ENCODE results near the gene SLC8B1.

Gene SLC8B1

DNA sequence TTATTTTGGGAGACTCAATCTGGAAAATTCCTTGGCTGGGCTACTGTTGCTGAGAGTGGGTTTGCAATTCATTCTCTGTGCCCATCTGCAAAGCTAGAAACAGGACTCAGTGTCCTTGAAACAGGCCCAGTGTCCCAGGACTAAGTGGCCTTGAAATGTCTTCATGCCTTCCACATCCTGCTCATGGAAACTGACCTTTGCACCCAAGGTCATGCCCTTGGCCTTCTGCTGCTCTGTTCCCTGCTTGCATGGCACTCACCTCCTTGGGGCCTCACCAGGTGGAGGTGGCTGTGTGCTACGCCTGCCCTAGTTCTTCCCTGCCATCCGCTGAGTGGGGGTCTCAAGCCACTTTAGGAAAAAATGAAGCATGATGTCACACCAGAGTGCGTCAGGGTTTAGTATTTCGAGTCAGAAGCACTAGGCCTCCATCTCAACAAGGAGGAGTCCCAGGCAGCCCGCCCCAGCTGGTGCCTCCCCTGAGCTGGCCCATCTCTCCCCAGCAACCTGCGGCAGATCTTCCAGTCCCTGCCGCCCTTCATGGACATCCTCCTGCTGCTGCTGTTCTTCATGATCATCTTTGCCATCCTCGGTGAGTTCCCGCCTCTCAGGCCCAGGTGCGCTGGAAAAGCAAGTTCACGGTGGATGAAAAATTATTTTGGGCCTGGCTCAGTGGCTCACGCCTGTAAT is 65.5 kb downstream of the SLC8B1 start:
- no peak for DNase-seq (ENCODE audit: low read depth)
- TF ChIP-seq, protein P1, sequence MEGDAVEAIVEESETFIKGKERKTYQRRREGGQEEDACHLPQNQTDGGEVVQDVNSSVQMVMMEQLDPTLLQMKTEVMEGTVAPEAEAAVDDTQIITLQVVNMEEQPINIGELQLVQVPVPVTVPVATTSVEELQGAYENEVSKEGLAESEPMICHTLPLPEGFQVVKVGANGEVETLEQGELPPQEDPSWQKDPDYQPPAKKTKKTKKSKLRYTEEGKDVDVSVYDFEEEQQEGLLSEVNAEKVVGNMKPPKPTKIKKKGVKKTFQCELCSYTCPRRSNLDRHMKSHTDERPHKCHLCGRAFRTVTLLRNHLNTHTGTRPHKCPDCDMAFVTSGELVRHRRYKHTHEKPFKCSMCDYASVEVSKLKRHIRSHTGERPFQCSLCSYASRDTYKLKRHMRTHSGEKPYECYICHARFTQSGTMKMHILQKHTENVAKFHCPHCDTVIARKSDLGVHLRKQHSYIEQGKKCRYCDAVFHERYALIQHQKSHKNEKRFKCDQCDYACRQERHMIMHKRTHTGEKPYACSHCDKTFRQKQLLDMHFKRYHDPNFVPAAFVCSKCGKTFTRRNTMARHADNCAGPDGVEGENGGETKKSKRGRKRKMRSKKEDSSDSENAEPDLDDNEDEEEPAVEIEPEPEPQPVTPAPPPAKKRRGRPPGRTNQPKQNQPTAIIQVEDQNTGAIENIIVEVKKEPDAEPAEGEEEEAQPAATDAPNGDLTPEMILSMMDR (IDR thresholded peaks at IDR 0.05; ENCODE audit: insufficient read depth, low read depth, low read length, missing control alignments) = no peak
- no peak overlapping the region for H3K4me3 ChIP-seq (ENCODE audit: low read depth, low read length)

DNA sequence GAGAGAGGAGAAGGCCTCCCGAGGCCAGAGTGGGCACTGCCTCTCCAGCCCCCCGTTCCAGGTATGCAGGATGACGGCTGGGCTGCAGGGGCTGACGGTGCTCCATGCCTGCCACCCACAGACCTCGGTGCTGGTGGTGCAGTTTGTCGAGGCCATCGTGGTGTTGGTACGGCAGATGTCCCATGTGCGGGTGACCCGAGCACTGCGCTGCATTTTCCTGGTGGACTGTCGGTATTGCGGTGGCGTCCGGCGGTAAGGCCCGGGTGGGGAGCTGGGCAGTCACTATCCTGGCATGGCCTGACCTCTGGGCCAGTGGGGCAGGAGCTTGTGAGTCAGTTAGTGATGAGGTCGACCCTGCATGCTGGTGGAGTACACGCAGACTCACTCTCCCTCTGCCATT is 66.3 kb downstream of the SLC8B1 start:
- TF ChIP-seq, protein P1 (IDR thresholded peaks at IDR 0.05; ENCODE audit: insufficient read depth, low read depth, low read length, missing control alignments) = no peak
- no peak overlapping the region for H3K4me3 ChIP-seq (ENCODE audit: low read depth, low read length)
- DNase-seq (ENCODE audit: low read depth) = no peak

DNA sequence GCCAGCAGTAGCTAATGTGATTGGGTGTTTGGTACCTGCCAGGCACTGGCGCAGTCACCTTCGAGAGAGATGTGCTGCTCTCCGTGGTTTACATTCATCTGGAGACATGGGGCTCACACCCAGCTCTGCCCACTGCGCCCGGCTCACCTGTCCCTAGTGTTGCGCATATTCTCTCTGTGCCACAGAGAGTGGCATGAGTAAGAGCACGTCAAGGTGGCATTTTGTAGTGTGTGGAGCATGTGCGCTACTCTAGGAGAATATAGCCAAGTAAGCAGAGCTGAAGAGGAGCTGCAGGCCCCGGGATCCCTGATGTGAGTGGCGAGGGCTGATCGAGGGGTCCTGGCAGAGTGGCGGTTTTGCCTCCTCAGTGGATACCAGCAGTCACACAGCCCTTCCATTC is 66.8 kb downstream of the SLC8B1 start:
- DNase-seq (ENCODE audit: low read depth) = no peak
- H3K4me3 ChIP-seq (ENCODE audit: low read depth, low read length) = no peak overlapping the region
- TF ChIP-seq, protein P1 (IDR thresholded peaks at IDR 0.05; ENCODE audit: insufficient read depth, low read depth, low read length, missing control alignments) = no peak

DNA sequence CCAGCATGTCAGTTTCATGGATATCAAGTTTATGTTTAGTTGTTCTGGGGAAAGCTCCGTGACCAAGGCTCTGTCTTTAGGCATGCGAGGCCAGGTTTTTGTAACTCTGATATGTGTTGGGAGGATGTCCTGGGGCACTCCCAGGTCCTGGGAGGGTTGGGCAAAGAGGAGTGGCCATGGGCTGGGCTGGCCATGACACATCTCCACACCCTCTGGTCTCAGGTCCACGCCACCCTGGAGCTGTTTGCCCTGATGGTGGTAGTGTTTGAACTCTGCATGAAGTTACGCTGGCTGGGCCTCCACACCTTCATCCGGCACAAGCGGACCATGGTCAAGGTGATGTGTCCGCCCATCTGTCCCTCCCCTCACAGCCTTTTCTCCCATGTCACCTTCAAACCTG is 67.3 kb downstream of the SLC8B1 start:
- no peak overlapping the region for H3K4me3 ChIP-seq (ENCODE audit: low read depth, low read length)
- TF ChIP-seq, protein P1 (IDR thresholded peaks at IDR 0.05; ENCODE audit: insufficient read depth, low read depth, low read length, missing control alignments) = no peak
- DNase-seq (ENCODE audit: low read depth) = no peak

DNA sequence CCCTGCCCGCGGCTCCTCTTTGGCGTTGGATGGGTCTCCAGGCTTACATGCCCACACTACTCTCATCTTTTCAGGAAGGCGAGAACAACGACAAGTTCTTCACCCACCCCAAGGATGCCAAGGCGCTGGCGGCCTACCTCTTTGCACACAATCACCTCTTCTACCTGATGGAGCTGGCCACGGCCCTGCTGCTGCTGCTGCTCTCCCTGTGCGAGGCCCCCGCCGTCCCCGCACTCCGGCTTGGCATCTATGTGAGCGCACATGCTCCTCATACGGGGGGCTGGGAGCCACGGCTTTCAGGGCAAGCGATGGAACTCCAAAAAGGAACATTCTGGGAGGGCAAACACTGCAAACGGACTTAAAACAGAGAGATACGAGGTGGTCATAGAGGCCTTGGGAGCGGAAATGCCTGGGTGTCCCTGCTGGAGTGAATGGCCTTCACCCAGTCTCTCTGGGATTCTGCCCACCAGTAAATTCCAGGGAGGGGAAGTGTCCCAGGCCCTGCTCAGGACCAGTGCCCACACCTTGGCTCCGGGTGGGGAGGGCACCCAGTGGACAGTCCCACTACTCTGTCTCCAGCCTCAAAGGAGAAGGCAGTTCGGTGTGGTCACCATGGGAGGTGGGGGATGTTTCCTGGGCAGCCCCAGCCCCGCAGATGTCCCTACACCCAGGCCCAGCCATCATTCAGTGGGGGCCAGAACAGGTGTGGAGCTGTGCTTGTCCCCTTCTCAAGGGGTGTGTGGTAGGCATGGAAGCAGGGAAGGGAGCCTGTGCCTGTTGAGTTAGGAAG is 68.6 kb downstream of the SLC8B1 start:
- no peak for DNase-seq (ENCODE audit: low read depth)
- TF ChIP-seq, protein P1 (IDR thresholded peaks at IDR 0.05; ENCODE audit: insufficient read depth, low read depth, low read length, missing control alignments) = no peak
- no peak overlapping the region for H3K4me3 ChIP-seq (ENCODE audit: low read depth, low read length)

DNA sequence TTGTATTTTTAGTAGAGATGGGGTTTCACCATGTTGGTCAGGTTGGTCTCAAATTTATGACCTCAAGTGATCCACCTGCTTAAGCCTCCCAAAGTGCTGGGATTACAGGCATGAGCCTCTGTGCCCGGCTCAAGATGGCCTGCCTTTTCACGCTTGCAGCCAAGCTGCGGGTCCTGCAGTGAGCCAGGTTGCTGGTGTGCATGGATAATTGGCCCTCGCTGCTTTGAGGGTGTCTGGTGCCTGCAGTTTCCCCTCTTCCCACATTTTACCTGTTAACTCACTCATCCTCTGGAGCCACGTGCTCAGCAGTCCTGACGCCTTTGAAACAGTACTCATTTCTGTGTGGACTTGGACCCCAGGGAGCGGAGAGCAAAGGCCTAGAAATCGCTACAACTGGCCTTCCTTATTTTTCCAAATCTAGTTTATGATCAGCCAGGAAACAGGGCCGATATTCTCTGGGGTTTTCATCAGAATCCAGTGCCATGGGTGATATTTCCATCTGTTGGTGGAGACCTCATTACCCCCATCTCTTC is 71.4 kb downstream of the SLC8B1 start:
- TF ChIP-seq, protein P1 (IDR thresholded peaks at IDR 0.05; ENCODE audit: insufficient read depth, low read depth, low read length, missing control alignments) = no peak
- no peak overlapping the region for H3K4me3 ChIP-seq (ENCODE audit: low read depth, low read length)
- no peak for DNase-seq (ENCODE audit: low read depth)

All from GM12865 (cell line).